Stimulated activated CD4-positive, alpha-beta T cell treated with anti-CD3 and anti-CD28 coated beads, Interleukin-4, amount 100 ng/mL, for 48 hours (primary cell): Measurements from ENCODE around the gene CDCA5.

Experiments used
- DNase-seq, 2 donors: peaks; one replicate each; pipeline ENCODE4 v3.0.0-alpha.2; 2020; ENCODE audit warnings: low read depth in 2 of 2

The CDCA5 gene

DNA sequence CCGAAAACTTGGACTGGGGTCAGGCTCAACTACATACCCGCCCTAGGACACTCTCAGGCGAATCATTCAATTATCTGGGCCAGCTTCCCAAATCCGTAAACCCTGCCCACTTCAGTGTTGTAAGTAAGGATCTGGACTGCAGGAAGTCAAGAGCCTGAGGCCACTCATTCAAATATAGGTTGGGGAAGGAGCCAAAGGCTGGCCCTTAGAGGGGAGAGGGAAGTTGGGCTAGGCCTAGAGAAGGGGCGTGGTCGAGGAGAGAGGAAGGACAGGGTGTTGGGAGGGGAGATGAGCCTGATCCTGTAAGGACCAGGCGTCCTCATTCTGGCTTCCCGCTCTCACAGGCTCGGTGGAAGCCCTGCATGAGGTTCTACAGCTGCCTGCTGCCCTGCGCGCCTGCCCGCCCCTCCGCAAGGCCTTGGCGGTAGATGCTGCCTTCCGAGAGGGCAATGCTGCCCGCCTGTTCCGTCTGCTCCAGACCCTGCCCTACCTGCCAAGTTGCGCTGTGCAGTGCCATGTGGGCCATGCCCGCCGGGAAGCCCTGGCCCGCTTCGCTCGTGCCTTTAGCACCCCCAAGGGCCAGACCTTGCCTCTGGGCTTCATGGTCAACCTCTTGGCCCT, 39.8 kb downstream of the CDCA5 start:
- no peak for DNase-seq

DNA sequence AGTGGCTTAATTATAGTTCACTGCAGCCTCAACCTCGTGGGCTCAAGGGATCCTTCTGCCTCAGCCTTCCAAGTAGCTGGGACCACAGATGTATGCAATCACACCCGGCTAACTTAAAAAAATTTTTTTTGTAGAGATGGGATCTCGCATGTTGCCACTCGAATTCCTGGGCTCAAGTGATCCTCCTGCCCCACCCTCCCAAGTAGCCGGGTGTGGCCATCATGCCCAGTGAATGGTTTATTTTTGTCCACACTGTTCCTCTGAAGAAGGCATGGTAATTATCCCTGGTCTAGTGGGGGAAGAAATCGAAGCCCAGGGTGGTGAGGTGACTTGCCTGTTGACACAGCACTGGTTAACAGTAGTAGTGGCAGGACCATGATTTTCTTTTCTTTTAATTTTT, 40.9 kb downstream of the CDCA5 start:
- no peak for DNase-seq

DNA sequence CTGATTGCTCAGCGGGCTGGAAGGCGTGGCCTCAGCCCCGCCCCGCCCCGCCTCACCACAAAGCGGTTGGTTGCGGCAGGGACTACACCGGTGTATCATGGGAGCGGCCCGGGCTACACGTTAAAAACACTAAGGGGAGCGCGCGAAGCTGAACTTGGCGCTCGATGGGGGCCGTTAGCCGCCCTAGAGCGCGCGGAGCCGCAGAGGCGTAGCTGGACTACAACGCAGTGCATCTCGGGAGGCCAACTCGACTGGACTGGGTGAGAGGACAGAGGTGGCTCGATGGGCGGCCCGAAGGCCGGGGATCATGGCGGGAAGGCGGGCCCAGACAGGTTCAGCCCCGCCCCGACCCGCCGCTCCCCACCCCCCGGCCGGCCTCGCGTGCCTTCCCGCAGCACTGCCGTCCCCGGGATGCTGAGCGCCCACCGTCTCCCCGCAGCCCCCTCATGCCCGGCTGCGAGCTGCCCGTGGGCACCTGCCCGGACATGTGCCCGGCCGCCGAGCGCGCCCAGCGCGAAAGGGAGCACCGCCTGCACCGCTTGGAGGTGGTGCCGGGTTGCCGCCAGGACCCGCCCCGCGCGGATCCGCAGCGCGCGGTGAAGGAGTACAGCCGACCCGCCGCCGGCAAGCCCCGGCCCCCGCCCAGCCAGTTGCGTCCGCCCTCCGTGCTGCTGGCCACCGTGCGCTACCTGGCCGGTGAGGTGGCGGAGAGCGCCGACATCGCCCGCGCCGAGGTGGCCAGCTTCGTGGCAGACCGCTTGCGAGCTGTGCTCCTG, 42.8 kb downstream of the CDCA5 start, which contains the start of gene SAC3D1:
TSS of gene SAC3D1 (plus strand) at position 364 of the 776 bp plus-strand sequence. CDS start at position 447, 83 bp downstream.
- peak; percentile 78 to 88 for DNase-seq

- no peak for DNase-seq
Measured at GRCh38 chr11:65040520-65040846, 43.4 kb downstream of the CDCA5 start.

DNA sequence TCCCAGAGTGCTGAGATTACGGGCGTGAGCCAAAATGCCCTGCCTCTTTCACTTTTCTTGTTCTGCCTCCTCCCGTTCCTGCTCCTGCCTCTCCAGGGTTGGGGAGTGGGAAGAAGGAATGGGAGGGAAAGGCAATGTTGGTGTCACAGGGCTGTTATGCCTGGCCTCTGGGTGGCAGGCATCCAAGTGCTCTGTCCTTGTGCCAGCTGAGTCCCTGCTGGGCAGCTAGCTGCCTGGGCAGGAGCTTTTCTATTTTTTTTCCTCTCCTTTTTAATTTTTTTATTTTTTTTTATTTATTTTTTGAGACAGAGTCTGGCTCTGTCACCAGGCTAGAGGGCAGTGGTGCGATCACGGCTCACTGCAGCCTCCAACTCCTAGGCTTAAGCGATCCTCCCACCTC, 46.9 kb downstream of the CDCA5 start:
- DNase-seq = no peak

- no peak for DNase-seq
Measured at GRCh38 chr11:65035579-65035978, 48.3 kb downstream of the CDCA5 start.

- DNase-seq = no peak
Measured at GRCh38 chr11:65034423-65034822, 49.4 kb downstream of the CDCA5 start.

- no peak for DNase-seq
Measured at GRCh38 chr11:65032216-65032615, 51.6 kb downstream of the CDCA5 start.
